HEK293 (cell line): ENCODE results near the gene ADD1.

Experiments
- CTCF ChIA-PET: fragments of 350-600 bp; formaldehyde crosslinking; extraction: SDS; loops from one replicate; lab custom pipeline; 2021; ENCODE audit warnings: antibody characterized with exemption; lab: Yijun Ruan, JAX
- POLR2A ChIA-PET: fragments of 300-600 bp; formaldehyde crosslinking; extraction: SDS; loops from one replicate; lab custom pipeline; 2020; ENCODE audit warnings: antibody characterized with exemption, inconsistent platforms; lab: Yijun Ruan, JAX
- H3K27ac ChIP-seq: fragments of 200-500 bp; sonication (Bioruptor generic); 2 replicates; pipeline ENCODE4 v1.5.1; 2014; ENCODE audit warnings: low read depth, low read length, control low read depth, inconsistent platforms; ENCODE audit errors: extremely low read depth
- H3K36me3 ChIP-seq, 2 experiments: fragments of 200-500 bp in 1 of 2; sonication (Bioruptor generic) in 1 of 2; 1 replicate in 1 of 2; 2 replicates in 1 of 2; pipeline ENCODE4 v1.5.1; 2014 to 2017; ENCODE audit warnings: inconsistent platforms in 2 of 2, low read length in 2 of 2; ENCODE audit not compliant: control insufficient read depth in 2 of 2, insufficient read depth in 1 of 2
- H3K4me1 ChIP-seq: fragments of 200-500 bp; sonication (Bioruptor generic); 2 replicates; pipeline ENCODE4 v1.5.1; 2014; ENCODE audit warnings: mild to moderate bottlenecking, low read length, inconsistent platforms; ENCODE audit not compliant: control insufficient read depth, insufficient read depth
- H3K4me3 ChIP-seq: 2 replicates; pipeline ENCODE4 v1.5.1; 2011; ENCODE audit warnings: low read depth, mild to moderate bottlenecking, control low read depth, low read length, moderate library complexity
- H3K9me3 ChIP-seq: fragments of 200-500 bp; sonication (Bioruptor generic); 2 replicates; pipeline ENCODE4 v1.5.1; 2014; ENCODE audit warnings: low read depth, low read length, inconsistent platforms; ENCODE audit not compliant: control insufficient read depth, insufficient read depth
- EGR2 ChIP-seq: fragments of 450-650 bp; formaldehyde crosslinking; IDR thresholded peaks from 2 replicates; pipeline ENCODE4 v1.5.1; 2016; ENCODE audit warnings: low read depth, missing biosample characterization, missing genetic modification characterization
- GLIS1 ChIP-seq: fragments of 450-650 bp; formaldehyde crosslinking; IDR thresholded peaks from 2 replicates; pipeline ENCODE4 v1.5.1; 2016; ENCODE audit warnings: missing biosample characterization, missing genetic modification characterization
- HIC1 ChIP-seq: fragments of 450-650 bp; formaldehyde crosslinking; IDR thresholded peaks from 2 replicates; pipeline ENCODE4 v1.5.1; 2016; ENCODE audit warnings: missing biosample characterization, missing genetic modification characterization
- PBX3 ChIP-seq: sonication (generic); formaldehyde crosslinking; IDR thresholded peaks from 2 replicates; pipeline ENCODE4 v1.8.1; 2022; ENCODE audit warnings: mild to moderate bottlenecking, moderate library complexity, missing genetic modification reagents
- SCRT1 ChIP-seq: fragments of 450-650 bp; formaldehyde crosslinking; IDR thresholded peaks from 2 replicates; pipeline ENCODE4 v1.5.1; 2016; ENCODE audit warnings: missing biosample characterization, missing genetic modification characterization, borderline replicate concordance
- ZBTB44 ChIP-seq: fragments of 450-650 bp; IDR thresholded peaks from 2 replicates; pipeline ENCODE4 v1.5.1; 2018; ENCODE audit warnings: missing biosample characterization, mild to moderate bottlenecking, missing genetic modification characterization
- ZNF121 ChIP-seq: fragments of 450-650 bp; formaldehyde crosslinking; IDR thresholded peaks from 2 replicates; pipeline ENCODE4 v1.5.1; 2016; ENCODE audit warnings: missing biosample characterization, missing genetic modification characterization
- ZNF133 ChIP-seq: fragments of 450-650 bp; formaldehyde crosslinking; IDR thresholded peaks from 2 replicates; pipeline ENCODE4 v1.5.1; 2016; ENCODE audit warnings: missing biosample characterization, missing genetic modification characterization
- ZNF23 ChIP-seq: fragments of 450-650 bp; formaldehyde crosslinking; IDR thresholded peaks from 2 replicates; pipeline ENCODE4 v1.5.1; 2016; ENCODE audit warnings: missing biosample characterization, missing genetic modification characterization, borderline replicate concordance
- ZNF24 ChIP-seq: fragments of 450-650 bp; formaldehyde crosslinking; IDR thresholded peaks from 2 replicates; pipeline ENCODE4 v1.5.1; 2016; ENCODE audit warnings: missing biosample characterization, missing genetic modification characterization
- ZNF366 ChIP-seq: fragments of 450-650 bp; formaldehyde crosslinking; conservative IDR thresholded peaks from 2 replicates; pipeline ENCODE4 v1.5.1; 2016; ENCODE audit warnings: missing biosample characterization, missing genetic modification characterization
- ZNF394 ChIP-seq: fragments of 450-650 bp; formaldehyde crosslinking; IDR thresholded peaks from 2 replicates; pipeline ENCODE4 v1.5.1; 2016; ENCODE audit warnings: missing biosample characterization, missing genetic modification characterization, mild to moderate bottlenecking, moderate library complexity, borderline replicate concordance
- ZNF433 ChIP-seq: fragments of 450-650 bp; formaldehyde crosslinking; IDR thresholded peaks from 2 replicates; pipeline ENCODE4 v1.5.1; 2016; ENCODE audit warnings: missing biosample characterization, missing genetic modification characterization, low read depth
- ZNF473 ChIP-seq: fragments of 450-650 bp; formaldehyde crosslinking; IDR thresholded peaks from 2 replicates; pipeline ENCODE4 v1.5.1; 2017; ENCODE audit warnings: missing biosample characterization, missing genetic modification characterization
- ZNF488 ChIP-seq: fragments of 450-650 bp; formaldehyde crosslinking; IDR thresholded peaks from 2 replicates; pipeline ENCODE4 v1.5.1; 2016; ENCODE audit warnings: missing biosample characterization, missing genetic modification characterization
- ZNF571 ChIP-seq: fragments of 450-650 bp; formaldehyde crosslinking; IDR thresholded peaks from 2 replicates; pipeline ENCODE4 v1.5.0; 2017; ENCODE audit warnings: missing biosample characterization, missing genetic modification characterization
- ZNF600 ChIP-seq: fragments of 450-650 bp; formaldehyde crosslinking; IDR thresholded peaks from 2 replicates; pipeline ENCODE4 v1.5.1; 2016; ENCODE audit warnings: missing biosample characterization, missing genetic modification characterization
- ZNF623 ChIP-seq: fragments of 450-650 bp; formaldehyde crosslinking; IDR thresholded peaks from 2 replicates; pipeline ENCODE4 v1.5.1; 2016; ENCODE audit warnings: missing biosample characterization, missing genetic modification characterization
- ZNF626 ChIP-seq: fragments of 450-650 bp; sonication (Bioruptor Pico); formaldehyde crosslinking; IDR thresholded peaks from 2 replicates; pipeline ENCODE4 v1.5.1; 2018; ENCODE audit warnings: missing biosample characterization, missing genetic modification characterization, inconsistent platforms
- TF ChIP-seq, protein P1 (sequence below): fragments of 450-650 bp; formaldehyde crosslinking; IDR thresholded peaks from 2 replicates; pipeline ENCODE4 v1.5.1; 2016; ENCODE audit warnings: missing biosample characterization, missing genetic modification characterization, low read depth

Gene ADD1

DNA sequence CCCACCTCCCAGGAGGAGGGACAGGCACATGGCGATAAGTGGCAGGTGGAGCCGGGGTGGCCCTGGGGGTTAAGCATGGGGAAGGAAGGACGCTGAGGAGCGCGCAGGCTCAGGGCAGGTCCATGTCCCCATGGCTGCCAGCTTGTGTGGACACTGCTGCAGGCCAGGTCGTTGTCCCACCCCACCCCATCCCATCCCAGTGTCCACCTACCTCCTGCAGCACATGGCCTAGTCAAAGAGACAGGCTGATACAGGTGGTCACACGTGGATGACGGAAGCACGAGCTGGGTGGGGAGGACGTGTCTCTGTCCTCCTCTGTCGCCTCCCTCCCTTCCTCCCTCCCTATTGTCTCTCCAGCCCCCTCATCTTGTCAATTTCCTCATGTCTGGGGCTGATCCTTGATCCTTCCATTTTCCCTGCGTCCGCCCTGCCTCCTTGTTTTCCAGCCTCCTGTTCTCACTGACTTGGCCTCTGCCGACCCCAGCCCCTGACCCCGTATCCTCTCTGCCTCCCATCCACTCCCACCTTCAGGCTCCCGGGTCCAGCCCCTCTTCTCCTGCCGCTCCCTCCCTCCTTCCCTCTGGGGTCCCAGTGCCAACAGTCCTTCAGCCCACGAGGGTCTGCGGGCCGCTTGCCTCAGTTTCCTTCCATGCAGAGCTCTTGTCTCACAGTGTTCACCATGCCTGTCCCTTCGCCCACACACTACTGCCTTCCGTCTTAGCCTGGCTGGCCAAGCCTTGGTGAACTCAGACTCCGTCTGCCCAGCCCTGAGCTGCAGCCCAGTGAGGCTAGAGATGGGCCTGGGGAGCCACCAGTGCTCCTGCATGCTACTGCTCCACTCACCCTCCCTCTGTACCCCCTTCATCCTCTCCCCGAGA is 15.5 kb upstream of the ADD1 start (continued):
- no peak for TF ChIP-seq ZNF121
- no peak for TF ChIP-seq ZNF623 (tag by site-specific recombination)
- no peak for TF ChIP-seq ZNF600 (tag by site-specific recombination)
- TF ChIP-seq ZNF626, result no peak
- TF ChIP-seq, all 188 proteins: peak for 0

DNA sequence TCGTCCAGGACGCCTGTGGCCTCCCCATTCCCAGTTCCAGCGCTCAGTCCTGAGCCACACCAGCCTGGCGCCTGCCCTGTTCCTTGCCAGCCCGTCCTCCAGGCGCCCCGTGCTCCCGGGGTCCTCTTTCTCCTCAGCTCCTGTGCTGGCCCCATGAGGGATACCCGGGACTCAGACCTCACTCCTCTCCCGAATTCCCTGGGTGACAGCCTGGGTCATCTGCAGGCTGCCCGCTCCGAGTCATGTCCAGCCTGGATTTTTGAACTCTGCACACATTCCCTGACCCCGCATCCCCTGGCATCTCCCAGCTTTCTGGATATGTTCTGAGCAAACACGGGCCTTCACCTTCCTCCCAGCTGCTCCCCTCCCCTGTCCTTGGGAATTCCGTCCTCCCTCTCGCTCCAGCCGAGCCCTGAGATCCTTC is 14.9 kb upstream of the ADD1 start:
- CTCF ChIA-PET, result no interaction called here
- TF ChIP-seq, protein P1, sequence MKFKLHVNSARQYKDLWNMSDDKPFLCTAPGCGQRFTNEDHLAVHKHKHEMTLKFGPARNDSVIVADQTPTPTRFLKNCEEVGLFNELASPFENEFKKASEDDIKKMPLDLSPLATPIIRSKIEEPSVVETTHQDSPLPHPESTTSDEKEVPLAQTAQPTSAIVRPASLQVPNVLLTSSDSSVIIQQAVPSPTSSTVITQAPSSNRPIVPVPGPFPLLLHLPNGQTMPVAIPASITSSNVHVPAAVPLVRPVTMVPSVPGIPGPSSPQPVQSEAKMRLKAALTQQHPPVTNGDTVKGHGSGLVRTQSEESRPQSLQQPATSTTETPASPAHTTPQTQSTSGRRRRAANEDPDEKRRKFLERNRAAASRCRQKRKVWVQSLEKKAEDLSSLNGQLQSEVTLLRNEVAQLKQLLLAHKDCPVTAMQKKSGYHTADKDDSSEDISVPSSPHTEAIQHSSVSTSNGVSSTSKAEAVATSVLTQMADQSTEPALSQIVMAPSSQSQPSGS, result no peak
- TF ChIP-seq ZNF488 (tag by site-specific recombination) (no peak), ZNF366 (tag by site-specific recombination) (no peak), EGR2 (tag by site-specific recombination) (no peak), HIC1 (tag by site-specific recombination) (no peak), ZNF394 (no peak), SCRT1 (tag by site-specific recombination) (no peak), ZNF133 (tag by site-specific recombination) (no peak), ZNF473 (tag by site-specific recombination) (no peak), ZNF433 (tag by site-specific recombination) (no peak), ZNF571 (no peak), PBX3 (CRISPR knock-in tag) (no peak)
- H3K36me3 ChIP-seq, result peaks cover 0 to 91% of the 10 kb centered on the region in 2 experiments; a peak in 1 of 3 replicates

GRCh38 chr4:2829321-2829932 is 14.2 kb upstream of the ADD1 start:
- POLR2A ChIA-PET, result no interaction called here
- CTCF ChIA-PET, result interaction anchor here (0.7 kb wide), 1 partner anchor 108 kb away, joined by 3 read pairs; no protein-coding TSS in a partner anchor

More for the DNA sequence above, 14.9 kb upstream of the ADD1 start:
- Histone ChIP-seq H3K9me3 (no peaks in the 10 kb centered on the region), H3K27ac (no peak overlapping the region), H3K4me1 (no peaks in the 10 kb centered on the region), H3K4me3 (no peak overlapping the region)
- POLR2A ChIA-PET, result no interaction called here

More at GRCh38 chr4:2829321-2829932, 14.2 kb upstream of the ADD1 start:
- Histone ChIP-seq H3K9me3 (no peaks in the 10 kb centered on the region), H3K36me3 (peaks cover 0 to 91% of the 10 kb centered on the region in 2 experiments; a peak in 1 of 3 replicates), H3K4me3 (no peak overlapping the region), H3K4me1 (no peaks in the 10 kb centered on the region), H3K27ac (no peak overlapping the region)
- TF ChIP-seq ZNF23 (tag by site-specific recombination), result no peak
- no peak for TF ChIP-seq ZNF24 (tag by site-specific recombination)
- TF ChIP-seq ZBTB44, result no peak
- TF ChIP-seq GLIS1 (tag by site-specific recombination), result no peak
